Measurements from ENCODE around the gene MBD3L2B. TPM values are rescaled to one million over a fixed set of nuclear protein-coding genes. Genes with fewer than 3 reads are reported as not detected.

The MBD3L2B gene
- total RNA-seq, 1 experiment from 2014 or later, result not detected

DNA sequence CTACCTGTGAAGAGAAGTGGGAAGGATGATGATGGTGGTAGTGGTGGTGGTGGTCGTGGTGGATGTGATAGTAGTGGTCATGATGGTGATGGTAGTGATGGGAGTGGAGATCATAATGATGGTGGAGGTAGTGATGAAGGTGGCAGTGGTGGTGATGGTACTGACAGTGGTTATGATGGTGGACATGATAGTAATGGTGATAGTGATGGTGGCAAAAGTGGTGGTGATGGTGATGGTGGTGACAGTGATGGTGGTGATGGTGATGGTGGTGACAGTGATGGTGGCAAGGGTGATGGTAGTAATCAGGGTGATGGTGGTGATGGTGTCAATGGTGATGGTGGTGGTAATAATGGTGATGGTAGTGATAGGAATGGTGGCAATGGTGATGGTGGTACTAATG, 26.2 kb downstream of the MBD3L2B start:
- intact Hi-C loops (cut with micrococcal nuclease; ENCODE audit: unreplicated experiment), result no loop called here
- Histone ChIP-seq H3K9me3 (no peaks in the 10 kb centered on the region), H3K4me1 (no peaks in the 10 kb centered on the region), H3K36me3 (ENCODE audit: control insufficient read depth, insufficient read depth, low read length) (no peaks in the 10 kb centered on the region), H3K4me3 (ENCODE audit: low read depth, low read length) (no peak overlapping the region), H3K27me3 (replicated peaks; ENCODE audit: control insufficient read depth, insufficient read depth, low read length) (no peaks in the 10 kb centered on the region)
- POLR2A ChIA-PET, result no interaction called here
- TF ChIP-seq, protein P1, sequence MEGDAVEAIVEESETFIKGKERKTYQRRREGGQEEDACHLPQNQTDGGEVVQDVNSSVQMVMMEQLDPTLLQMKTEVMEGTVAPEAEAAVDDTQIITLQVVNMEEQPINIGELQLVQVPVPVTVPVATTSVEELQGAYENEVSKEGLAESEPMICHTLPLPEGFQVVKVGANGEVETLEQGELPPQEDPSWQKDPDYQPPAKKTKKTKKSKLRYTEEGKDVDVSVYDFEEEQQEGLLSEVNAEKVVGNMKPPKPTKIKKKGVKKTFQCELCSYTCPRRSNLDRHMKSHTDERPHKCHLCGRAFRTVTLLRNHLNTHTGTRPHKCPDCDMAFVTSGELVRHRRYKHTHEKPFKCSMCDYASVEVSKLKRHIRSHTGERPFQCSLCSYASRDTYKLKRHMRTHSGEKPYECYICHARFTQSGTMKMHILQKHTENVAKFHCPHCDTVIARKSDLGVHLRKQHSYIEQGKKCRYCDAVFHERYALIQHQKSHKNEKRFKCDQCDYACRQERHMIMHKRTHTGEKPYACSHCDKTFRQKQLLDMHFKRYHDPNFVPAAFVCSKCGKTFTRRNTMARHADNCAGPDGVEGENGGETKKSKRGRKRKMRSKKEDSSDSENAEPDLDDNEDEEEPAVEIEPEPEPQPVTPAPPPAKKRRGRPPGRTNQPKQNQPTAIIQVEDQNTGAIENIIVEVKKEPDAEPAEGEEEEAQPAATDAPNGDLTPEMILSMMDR (IDR thresholded peaks at IDR 0.05; ENCODE audit: insufficient read depth in 1 of 2, low read depth in 1 of 2, low read length in 1 of 2, severe bottlenecking in 1 of 2, unreplicated experiment in 1 of 2), result no peak
- CTCF ChIA-PET, result no interaction called here
- H3K9me3 Mint-ChIP-seq (ENCODE audit: unreplicated experiment), result peaks cover 22% of the 10 kb centered on the region
- H3K4me3 Mint-ChIP-seq (ENCODE audit: unreplicated experiment), result peak overlapping the region; percentile 69
- H3K4me1 Mint-ChIP-seq (ENCODE audit: low read depth, unreplicated experiment), result no peaks in the 10 kb centered on the region
- no peak for DNase-seq
- no TSS peak for BruUV-seq (replicated peaks)
- peaks cover 5% of the 10 kb centered on the region for H3K27me3 Mint-ChIP-seq (ENCODE audit: insufficient read depth, unreplicated experiment)
- H3K36me3 Mint-ChIP-seq (ENCODE audit: insufficient read depth, unreplicated experiment), result peaks cover 19% of the 10 kb centered on the region
- peak overlapping the region; percentile 74 for H3K27ac Mint-ChIP-seq (ENCODE audit: unreplicated experiment)

DNA sequence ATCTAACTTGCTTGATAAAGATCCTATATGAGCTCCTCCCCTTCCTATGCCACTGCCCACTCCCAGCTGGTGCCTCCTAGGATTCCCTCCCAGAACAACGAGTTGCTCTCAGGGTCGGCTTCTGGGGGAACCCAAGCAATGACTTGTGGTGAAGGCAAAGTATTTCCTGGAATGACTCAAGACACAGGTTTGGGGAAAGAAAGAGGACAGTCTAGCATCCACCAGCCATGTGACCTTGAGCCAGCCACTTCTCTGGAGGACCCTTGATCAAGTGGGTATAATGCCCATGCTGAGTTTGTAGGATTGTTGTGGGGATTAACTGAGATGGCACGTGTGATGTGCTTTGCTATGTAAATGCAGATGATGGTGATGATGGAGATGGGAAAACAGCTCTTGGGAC, 33.0 kb downstream of the MBD3L2B start:
- Mint-ChIP-seq H3K9me3 (ENCODE audit: unreplicated experiment) (peaks cover 7% of the 10 kb centered on the region), H3K4me3 (ENCODE audit: unreplicated experiment) (no peak overlapping the region), H3K27ac (ENCODE audit: unreplicated experiment) (no peak overlapping the region), H3K36me3 (ENCODE audit: insufficient read depth, unreplicated experiment) (no peaks in the 10 kb centered on the region), H3K27me3 (ENCODE audit: insufficient read depth, unreplicated experiment) (peaks cover 3% of the 10 kb centered on the region), H3K4me1 (ENCODE audit: low read depth, unreplicated experiment) (no peaks in the 10 kb centered on the region)
- Histone ChIP-seq H3K4me3 (ENCODE audit: low read depth, low read length) (no peak overlapping the region), H3K36me3 (ENCODE audit: control insufficient read depth, insufficient read depth, low read length) (no peaks in the 10 kb centered on the region), H3K27me3 (replicated peaks; ENCODE audit: control insufficient read depth, insufficient read depth, low read length) (no peaks in the 10 kb centered on the region), H3K9me3 (no peaks in the 10 kb centered on the region), H3K4me1 (no peaks in the 10 kb centered on the region)
- DNase-seq, result no peak
- no TSS peak for BruUV-seq (replicated peaks)
- ChIA-PET POLR2A (no interaction called here), CTCF (no interaction called here)
- intact Hi-C loops (cut with micrococcal nuclease; ENCODE audit: unreplicated experiment), result no loop called here
- TF ChIP-seq, protein P1 (IDR thresholded peaks at IDR 0.05; ENCODE audit: insufficient read depth in 1 of 2, low read depth in 1 of 2, low read length in 1 of 2, severe bottlenecking in 1 of 2, unreplicated experiment in 1 of 2), result no peak

GRCh38 chr19:6987850-6988249, 33.4 kb downstream of the MBD3L2B start:
- H3K4me3 ChIP-seq (ENCODE audit: low read depth, low read length), result no peak overlapping the region
- Mint-ChIP-seq H3K36me3 (ENCODE audit: insufficient read depth, unreplicated experiment) (no peaks in the 10 kb centered on the region), H3K9me3 (ENCODE audit: unreplicated experiment) (peaks cover 11% of the 10 kb centered on the region), H3K27me3 (ENCODE audit: insufficient read depth, unreplicated experiment) (peaks cover 3% of the 10 kb centered on the region), H3K27ac (ENCODE audit: unreplicated experiment) (no peak overlapping the region), H3K4me1 (ENCODE audit: low read depth, unreplicated experiment) (no peaks in the 10 kb centered on the region), H3K4me3 (ENCODE audit: unreplicated experiment) (no peak overlapping the region)
- POLR2A ChIA-PET, result no interaction called here
- DNase-seq, result no peak
- CTCF ChIA-PET, result no interaction called here
- H3K36me3 ChIP-seq (ENCODE audit: control insufficient read depth, insufficient read depth, low read length), result no peaks in the 10 kb centered on the region
- no peaks in the 10 kb centered on the region for H3K4me1 ChIP-seq
- no peaks in the 10 kb centered on the region for H3K27me3 ChIP-seq (replicated peaks; ENCODE audit: control insufficient read depth, insufficient read depth, low read length)
- TF ChIP-seq, protein P1 (IDR thresholded peaks at IDR 0.05; ENCODE audit: insufficient read depth in 1 of 2, low read depth in 1 of 2, low read length in 1 of 2, severe bottlenecking in 1 of 2, unreplicated experiment in 1 of 2), result no peak
- H3K9me3 ChIP-seq, result no peaks in the 10 kb centered on the region
- BruUV-seq (replicated peaks), result no TSS peak
- intact Hi-C loops (cut with micrococcal nuclease; ENCODE audit: unreplicated experiment), result no loop called here
